NCI-H2107 treated with DMSO at 0.1 percent for 48 hours (cell line): ENCODE results near the gene PRM1.
"Not testable (repeated sequence)": the region's sequence is repeated elsewhere in the genome, so short reads cannot be mapped to it uniquely, and the experiment has no call there.

Source experiments
- DNase-seq: peaks from one replicate; lab custom pipeline; 2025; ENCODE audit not compliant: unreplicated experiment; lab: John Stamatoyannopoulos, UW

The PRM1 gene

DNA sequence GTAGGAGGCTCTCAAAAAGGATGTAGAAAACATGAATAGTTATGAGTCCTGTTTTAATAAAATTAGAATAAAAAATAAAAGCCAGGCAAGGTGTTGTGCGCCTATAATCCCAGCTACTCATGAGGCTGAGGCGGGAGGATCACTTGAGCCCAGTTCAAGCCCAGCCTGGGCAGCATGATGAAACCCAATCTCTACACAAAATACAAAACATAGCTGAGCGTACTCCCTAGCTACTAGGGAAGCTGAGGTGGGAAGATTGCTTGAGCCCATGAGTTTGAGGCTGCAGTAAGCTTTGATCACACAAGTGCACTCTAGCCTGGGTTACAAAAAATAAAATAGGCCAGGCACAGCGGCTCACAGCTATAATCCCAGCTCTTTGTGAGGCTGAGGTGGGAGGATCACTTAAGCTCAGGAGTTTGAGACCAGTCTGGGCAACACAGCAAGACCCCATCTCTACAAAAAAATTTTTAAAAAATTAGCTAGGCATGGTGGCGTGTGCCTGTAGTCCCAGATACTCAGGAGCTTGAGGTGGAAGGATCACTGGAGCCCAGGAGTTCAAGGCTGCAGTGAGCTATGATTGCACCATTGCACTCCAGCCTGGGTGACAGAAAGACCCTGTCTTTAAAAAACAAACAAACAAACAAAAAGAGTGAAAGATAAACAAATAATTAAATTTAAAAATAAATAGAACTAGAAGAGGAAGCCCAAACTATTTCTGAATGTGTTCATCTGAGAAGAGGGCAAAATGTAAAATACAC is 17.2 kb upstream of the PRM1 start:
- no peak for DNase-seq

DNA sequence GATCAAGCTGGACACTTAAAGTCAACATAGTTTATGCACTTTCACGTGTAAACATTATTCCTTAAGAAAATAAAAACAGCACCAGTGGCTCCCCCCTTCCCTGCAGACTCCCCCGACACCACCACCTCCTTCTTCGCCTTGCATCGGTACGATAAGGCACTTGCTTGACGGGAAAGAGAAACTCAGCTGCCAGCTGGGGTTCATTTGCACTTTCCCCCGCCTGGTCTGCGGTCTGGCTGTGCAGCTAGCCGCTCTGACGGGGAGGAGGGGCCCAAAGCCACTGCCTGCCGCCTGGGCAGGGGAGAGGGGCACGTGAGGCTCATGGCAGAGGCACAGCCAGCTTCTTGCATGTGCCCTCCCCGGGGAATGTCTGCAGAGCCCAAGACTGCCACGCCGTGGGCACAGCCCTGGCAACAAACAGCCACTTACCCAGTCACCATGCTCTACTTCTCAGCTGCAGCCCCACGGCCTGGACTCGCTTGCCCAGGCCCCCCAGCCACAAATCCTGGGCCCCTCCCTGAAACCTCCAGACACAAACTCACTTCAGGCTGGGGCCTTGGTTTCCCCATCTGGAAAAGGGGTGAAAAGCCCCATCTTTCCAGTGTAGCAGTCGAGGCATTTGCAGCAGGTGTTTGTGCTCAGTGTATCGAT is 16.5 kb upstream of the PRM1 start:
- DNase-seq = peak; percentile 89

DNA sequence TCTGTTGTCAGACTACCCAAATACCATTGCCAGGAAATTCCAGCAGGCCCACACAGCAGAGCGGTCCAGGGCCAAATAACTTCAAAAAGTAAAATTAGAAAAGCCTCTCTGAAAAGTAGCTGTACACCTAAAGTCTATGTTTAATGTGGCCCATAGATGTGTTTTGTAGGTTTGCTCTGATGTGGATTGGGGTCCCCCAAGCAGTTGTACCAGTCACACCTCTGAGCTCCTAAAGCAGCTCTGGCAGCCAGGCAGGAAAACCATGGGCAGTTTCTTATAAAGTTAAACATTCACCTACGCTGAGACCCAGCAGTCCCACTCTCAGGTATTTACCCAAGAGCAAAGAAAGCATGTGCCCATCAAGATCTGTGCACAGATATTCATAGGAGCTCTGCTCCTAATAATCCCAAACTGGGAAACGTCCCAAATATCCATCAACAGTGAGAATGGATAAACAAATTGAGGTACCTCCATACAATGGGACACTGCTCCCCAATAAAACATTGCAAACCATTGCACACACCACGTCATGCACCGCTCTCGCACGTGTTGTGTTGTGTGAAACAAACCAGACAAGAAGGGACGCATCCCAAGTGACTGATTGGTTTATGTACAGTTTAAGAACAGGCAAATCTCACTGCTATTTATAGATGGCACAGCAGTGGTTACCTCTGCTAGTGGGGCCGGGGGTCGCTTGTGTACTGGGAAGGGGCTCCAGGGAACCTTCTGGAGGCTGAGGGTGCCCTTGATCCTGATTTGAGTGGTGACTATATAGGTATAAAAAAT is 15.8 kb upstream of the PRM1 start:
- no peak for DNase-seq

DNA sequence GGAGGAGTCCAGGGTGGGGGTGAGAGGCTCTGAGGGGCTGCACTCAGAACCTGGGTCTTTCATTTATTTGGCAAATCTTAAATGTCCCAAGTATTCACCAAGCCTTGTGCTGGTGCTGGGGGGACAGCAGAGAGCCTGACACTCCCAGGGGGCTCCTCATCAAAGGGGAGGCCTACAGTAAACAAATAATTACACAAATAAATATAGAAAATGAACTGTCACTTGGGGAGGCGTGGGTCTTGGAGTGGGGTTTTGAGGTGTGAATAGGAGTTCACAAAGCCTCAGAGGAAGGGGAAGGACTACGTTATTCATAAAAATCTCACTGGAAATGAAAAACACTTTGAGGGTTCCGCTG is 15.2 kb upstream of the PRM1 start:
- DNase-seq = no peak

DNA sequence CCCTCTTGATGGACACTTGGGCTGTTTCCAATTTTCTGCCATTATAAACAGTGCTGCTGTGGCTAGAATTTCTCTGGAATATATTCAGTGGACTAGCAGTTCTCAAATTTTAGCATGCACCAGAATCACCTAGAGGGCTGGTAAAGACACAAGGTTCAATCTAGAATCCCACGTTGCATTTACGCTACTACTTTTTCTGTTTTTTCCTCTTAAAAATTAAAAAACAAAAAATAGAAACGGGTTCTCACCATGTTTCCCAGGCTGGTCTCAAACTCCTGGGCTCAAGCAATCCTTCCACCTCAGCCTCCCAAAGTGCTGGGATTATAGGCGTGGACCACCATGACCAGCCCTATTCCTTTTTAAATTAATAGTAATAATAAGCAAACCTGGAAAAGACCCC is 14.5 kb upstream of the PRM1 start:
- no peak for DNase-seq

DNA sequence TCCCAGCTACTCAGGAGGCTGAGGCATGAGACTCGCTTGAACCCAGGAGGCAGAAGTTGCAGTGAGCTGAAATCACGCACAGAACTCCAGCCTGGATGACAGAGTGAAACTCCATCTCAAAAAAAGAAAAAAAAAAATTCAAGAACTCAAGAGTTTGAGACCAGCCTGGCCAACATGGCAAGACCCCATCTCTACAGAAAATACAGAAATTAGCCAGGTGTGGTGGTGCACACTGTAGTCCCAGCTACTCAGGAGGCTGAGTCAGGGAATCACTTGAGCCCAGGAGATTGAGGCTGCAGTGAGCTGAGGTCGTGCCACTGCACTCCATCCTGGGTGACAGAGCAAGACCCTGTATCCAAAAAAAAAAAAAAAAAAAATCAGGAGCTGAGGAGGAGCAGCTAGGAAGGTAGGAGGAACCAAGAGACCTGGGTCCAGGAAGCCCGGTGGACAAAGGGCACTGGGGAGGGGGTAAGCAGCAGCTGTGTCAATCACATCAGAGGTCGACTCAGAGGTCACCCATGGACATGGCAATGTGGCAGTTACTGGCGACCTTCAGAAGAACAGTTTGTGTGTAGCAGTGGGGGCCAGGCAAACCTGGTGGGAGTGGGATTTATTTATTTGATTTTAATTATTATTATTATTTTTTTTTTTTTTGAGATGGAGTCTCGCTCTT is 11.1 kb upstream of the PRM1 start:
- no peak for DNase-seq

DNA sequence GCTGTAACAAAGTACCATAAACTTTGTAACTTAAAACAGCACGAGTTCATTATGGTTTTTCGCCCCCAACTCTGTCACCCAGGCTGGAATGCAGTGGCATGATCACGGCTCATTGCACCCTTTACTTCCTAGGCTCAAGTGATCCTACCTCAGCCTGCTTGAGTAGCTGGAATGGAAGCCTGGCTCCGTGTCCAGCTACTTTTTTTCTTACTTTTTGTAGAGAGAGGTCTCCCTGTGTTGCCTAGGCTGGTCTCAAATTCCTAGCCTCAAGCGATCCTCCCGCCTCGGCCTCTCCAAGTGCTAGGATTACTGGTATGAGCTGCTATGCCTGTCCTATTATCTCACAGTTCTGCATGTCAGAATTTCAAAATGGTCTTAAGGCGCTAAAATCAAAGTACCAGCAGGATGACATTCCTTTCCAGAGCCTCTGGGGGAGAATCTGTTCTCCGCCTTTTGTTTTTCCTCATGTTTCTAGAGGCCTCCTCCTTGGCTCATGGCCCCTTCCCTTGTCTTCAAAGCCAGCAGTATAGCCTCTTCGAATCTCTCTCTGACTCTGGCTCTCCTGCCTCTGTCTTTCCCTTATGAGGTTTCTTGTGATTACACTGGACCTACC is 10.1 kb upstream of the PRM1 start:
- DNase-seq = no peak

DNA sequence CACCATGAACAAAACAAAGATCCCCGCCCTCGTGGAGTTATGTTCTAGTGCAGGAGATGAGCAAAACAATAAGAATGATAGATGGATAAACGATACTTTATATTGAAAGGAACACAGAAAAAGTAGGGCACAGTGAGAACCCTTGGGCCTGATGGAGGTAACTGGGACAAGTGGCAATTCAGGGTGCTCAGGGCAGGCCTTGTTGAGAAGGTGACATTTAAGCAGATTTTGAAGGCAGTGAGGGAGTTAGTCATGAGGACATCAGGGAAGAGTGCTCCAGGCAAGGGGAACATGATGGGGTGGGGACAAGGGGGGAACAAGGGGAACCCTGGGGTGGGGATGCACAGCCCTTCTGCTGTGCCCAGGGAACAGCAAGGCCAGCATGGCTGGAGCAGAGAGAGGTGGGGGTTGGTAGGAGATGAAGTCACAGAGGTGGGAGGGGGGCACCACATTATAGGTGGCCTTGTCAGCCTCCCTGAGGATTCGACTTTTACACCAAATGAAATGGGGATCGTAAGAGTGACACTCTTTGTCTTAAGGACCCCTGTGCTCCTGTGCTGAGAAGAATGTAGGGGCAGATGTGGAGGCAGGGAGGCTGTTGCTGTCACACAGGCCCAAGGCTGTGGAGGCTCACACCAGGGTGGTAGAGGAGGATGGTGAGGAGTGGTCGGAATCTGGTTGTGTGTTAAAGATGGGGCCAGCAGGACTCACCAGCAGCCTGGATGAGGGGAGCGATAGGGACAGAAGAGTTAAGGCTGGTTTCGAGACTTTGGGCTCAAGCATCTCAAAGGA is 9.2 kb upstream of the PRM1 start:
- DNase-seq = no peak

DNA sequence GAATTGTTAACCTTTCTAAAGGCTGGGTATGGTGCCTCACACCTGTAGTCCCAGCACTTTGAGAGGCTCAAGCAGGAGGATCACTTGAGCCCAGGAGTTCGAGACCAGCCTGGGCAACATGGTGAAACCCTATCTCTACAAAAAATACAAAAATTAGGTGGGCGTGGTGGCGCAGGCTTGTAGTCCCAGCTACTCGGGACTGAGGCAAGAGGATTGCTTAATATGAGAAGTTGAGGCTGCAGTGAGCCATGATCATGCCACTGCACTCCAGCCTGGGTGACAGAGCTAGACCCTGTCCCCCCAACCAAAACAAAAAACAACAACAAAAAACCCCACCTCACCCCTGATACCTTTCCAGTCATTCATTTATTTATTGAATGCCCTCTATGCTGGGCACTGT is 8.6 kb upstream of the PRM1 start:
- not testable (repeated sequence) for DNase-seq

DNA sequence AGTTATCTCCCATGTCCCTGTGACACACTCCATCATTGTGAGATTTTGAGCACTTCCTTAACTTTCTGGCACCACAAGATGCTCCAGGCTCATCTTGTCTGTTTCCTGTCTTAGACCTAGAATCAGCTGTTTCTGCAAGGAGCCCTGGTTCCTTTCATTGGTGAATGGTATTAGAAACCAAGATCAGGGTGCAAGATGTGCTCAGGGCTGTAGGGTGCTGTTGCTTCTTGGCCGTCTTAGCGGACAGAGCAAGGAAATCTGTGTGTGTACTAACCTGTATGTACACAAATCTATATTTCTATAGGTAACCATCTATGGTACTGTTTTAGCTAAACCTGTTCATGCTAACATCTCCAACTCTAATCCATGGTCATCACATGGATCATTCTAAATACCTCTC is 8.1 kb upstream of the PRM1 start:
- DNase-seq = no peak

DNA sequence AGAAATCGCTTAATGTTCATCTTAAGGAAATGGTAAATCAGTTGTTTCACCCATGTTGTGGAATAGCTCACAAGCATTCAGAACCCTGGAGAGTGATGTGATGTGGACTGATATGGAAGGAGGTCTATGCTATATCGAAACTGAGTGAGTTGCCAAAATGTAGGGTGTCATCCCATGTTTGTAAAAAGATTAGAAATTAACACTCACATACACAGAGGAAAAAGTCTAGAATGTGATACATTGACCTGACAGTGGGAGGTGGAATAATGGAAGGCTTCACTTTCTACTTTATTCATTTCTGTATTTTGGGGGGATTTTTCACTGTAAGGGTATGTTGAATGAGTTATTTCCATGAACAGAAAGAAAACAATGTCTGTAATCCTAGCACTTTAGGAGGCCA is 4.7 kb upstream of the PRM1 start:
- no peak for DNase-seq

DNA sequence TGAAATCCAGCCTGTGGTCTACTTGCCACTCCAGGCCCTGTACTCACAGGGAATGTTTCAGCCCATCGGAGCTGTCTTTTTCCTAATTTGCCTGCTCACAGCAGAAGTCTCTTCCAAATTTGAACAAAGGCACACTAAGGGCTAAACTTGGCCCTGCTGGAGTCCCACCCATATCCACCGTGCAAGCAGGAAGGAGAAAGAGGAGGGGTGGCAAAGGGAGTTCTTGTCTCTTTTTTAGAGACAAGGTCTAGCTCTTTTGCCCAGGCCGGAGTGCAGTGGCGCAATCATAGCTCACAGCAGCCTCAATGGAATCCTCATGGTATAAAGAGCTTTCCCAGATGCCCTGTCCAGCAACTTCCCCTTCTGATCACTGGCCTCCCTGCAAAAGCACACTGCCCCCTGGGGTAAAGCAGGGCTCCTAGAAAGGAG is 2.7 kb upstream of the PRM1 start:
- no peak for DNase-seq

DNA sequence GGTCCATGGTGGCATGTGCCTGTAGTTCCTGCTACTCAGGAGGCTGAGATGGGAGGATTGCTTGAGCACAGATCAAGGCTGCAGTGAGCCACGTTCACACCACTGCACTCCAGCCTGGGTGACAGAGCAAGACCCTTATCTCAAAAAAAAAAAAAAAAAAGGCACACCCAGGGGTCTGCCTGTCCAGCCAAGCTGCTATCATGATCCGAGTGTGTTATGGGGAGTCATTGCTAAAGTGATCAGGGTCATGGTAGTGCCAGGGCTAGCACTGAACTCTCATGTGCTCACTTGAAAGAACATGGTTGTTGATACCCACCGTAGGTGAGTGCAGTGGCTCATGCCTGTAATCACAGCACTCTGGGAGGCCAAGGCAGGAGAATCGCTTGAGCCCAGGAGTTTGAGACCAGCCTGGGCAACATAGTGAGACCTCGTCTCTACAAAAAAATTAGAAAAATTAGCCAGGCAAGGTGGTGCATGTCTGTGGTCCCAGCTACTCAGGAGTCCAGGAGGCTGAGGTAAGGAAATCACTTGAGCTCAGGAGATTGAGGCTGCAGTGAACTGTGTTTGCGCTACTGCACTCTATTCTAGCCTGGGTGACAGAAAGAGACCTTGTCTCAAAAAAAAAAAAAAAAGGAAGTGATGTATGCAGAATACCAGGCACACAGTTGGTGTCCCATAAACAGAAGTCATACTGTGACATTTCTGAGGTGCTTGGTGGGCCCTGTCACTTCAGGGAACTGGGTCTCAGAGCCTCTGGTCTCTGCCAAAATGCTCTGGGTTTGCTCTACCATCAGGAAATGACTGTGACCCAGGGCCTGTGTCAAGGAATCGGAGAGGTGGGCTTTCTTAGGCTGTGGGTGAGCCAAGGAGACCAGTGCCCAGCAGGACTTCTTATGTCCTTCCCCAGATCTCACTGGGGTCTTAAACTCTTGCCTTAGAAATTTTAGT is 2.2 kb downstream of the PRM1 start:
- no peak for DNase-seq

DNA sequence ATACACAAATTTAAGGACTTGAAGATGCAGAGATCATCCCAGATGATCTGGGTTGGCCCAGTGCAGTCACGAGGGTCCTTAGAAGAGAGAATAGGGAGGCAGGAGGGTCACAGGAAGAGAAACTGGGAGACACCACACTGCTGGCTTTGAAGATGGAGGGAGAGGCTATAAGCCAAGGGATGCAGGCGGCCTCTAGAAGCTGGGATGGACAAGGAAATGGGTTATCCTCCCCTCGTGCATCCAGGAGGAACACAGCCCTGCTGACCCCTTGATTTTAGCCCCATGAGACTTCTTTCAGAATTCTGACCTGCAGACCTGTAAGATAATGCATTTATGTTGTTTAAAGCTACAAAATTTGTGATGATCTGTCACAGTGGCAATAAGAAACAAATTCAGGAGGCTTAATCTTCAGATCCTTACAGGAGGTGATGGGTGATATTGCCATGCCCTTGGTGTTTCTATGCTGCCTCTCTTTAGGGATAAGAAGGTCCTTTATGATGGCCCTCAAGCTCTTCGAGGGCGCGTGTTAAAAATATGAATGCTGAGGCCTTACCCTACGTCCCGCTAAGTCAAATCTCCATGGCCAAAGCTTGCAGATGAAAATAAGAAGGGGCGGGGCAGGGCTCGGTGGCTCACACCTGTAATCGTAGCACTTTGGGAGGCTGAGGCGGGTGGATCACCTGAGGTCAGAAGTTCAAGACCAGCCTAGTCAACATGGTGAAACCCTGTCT is 3.4 kb downstream of the PRM1 start:
- no peak for DNase-seq

DNA sequence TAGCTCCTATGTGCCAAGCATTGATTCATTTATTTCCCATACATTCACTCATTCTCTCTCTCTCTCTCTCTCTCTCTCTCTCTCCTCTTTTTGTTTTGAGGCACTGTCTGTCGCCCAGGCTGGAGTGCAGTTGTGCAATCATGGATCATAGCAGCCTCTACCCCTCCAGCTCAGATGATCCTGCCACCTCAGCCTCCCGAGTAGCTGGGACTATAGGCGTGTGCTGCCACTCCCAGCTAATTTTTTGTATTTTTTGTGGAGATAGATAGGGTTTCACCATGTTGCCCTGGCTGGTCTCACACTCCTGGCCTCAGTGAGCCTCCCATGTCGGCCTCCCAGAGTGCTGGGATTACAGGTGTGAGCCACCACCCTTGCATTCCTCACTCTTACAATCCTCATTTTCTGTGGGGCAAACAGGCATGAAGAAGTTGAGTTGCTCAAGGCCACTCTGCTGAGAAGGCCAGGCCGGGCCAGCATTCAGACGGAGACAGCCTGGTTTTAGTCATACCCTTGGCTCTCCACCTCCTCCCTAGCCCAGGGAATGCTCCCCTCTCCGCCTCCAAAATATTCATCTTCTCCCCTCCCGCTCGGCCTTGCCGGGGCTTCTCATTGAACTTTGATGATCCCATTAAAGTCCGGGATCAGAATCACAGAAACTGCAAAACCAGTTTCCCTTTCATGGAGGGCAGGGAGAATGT is 4.1 kb downstream of the PRM1 start:
- DNase-seq = no peak

DNA sequence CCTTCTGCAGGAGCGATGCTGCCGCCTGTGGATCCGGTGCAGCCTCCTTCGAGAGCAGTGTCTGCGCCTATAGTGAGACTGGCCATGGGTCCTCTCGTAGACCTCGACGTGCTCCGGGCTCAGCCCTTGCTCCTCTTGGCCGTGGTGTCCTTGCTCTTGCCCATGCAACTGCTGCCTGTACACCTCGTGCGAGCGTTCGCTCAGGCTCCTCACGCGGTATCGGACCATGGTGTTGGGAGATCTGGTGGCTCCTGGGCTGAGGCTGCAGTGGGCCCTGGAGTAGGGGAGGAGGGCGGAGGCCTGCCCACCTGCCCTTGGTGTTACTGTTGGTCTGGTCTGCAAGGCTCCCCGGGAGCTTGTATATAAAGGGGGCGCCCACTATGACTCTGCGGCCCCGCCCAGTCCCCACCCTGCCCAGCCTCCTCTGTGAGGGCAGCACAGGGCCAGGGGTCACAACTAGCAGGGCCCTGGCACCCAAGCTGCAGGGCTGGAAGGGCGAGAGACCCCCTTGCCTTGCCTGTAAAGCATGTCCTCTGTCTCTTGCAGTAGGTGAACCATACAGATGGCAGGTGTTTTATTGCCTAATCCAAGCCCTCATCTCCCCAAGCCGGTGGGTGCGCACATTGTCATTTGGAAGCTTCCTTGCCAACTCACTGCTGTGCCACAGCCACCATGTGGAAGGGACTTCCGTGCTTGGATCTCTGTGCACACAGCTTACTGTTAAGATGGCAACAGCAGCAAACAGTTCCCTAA is 4.8 kb downstream of the PRM1 start, which contains the start of gene PRM2:
TSS of gene PRM2 (minus strand) at position 338 of the 753 bp plus-strand sequence. CDS start at position 228, 110 bp downstream.
- DNase-seq = no peak

DNA sequence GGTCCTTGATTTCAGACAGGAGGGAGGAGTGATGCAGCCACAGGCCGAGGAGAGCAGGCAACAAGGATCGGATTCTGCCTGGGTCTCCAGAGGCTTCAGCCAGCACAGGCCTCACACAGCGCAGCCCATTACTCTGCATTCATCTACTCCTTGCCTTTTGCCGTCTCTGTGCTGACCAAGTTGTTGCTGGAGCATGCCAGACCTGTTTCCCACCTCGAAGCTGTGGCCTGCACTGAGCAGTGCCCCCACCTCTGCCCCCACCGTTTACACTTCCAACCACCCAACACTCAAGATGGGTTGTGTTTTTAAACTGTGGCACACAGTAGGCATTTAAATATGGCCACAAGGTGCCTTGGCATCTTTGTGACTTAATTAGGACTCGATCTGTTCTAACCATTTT is 6.2 kb downstream of the PRM1 start:
- no peak for DNase-seq
